Kidney glomerular epithelial cell (primary cell): ENCODE data around the gene TBC1D24.

ENCODE experiments used
- DNase-seq: peaks from one replicate; lab custom pipeline; 2025; lab: John Stamatoyannopoulos, UW

Gene TBC1D24

GRCh38 chr16:2499454-2499853 is 24.5 kb downstream of the TBC1D24 start:
- DNase-seq: no peak

DNA sequence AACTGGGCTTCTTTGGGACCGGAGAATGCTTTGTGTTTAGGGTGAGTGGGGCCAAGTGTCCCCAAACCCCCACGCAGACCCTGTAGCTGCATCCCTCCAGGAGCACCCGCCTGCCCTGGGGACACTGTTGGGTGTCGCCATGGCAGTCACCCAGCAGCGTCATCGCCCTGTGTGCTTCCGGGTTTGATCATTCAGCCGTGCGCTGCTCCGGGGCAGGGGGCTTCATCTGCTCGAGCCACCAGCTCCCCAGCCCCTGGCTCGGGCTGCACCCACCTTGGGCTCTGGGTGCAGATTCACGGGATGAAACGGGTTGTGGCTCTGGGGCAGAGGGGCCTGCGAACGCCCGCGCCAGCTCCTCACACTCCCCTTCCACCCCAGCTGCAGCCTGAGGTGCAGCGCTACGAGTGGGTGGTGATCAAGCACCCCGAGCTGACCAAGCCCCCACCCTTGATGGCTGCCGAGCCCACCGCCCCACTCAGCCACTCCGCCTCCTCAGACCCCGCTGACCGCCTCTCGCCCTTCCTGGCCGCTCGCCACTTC is 25.0 kb downstream of the TBC1D24 start:
- DNase-seq: no peak

- DNase-seq: no peak
Measured at GRCh38 chr16:2500430-2500917, 25.5 kb downstream of the TBC1D24 start.

DNA sequence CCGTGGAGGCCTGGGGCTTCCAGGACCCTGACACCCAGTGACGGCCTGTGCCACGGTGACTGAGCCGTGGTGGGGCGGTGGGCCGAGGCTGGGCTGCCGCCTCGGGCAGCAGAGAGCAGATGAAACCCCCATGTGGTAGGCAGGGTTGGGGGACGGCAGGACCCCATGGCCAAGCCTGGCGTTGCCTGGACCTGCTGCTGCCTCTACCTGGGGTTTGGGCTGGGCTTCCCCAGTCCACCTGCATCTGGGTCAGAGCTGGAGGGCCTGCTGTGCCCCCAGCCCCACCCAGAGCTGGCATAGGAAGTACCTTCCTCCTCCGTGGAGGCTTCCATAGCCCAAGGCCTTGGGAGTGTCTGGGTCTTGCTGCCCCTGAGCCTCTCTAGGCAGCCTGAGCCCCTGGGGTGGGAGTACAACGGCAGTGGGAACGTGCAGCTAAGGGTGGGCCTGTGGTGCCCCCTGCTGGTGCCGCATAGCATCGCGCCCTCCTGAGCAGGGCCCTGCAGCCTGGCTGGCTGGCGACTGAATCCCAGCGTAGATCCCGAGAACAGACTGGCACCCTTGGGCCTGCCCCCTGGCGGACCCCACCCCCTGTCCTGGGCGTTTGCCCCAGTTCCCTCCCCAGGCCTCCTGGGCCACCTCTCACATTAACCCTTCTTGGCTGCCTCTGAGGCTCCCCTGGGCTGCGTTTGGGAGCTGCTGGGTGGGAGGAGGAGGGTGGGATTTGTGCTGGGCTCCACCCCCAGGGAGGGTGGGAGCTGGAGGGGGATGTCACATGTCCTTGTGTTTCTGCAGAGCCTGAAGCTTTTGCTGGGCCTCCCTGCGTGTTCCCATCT is 26.2 kb downstream of the TBC1D24 start:
- peak; percentile 57 for DNase-seq

DNA sequence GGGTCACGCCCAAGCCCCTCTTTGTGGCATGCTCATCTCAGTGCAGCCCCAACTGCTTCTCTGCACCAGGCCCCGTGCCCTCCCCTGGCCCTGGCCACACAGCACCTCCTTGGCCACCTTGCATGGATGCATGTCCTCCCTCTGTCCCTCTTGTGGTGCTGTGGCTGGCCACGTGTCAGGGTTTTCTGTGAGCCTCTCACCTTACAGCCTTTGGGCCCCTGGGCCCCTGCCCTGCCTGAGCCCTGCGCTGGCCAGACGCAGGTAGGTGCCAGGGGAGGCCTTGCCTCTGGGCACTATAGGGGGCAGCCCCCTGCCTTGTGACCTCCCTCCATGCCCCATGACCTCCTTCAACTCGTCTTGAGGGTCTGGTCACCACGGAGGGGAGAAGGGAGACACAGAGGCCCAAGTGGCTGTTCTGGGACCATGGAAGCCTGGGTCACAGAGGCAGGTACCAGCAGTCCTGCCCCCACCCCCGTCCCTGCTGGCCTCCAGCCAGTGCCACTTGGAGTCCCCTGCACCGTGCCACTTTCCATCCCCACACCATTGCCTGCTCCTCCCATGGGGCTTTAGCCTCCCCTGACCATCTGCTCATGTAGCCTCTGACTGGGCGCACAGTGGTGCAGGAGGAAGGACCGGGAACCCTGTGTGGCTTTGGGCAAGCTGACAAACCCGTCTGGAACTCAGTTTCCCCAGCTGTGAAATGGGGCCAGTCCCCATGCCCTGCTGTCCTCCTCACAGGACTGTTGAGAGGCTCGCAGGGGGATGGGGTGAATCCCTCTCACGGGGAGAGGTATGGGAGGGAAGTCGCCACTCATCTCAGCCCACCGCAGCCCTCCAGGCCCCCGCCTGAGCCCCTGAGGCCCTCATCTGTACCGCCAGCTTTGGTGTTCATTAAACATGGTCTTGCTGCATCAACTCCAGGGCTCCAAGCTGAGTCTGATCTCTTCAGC is 27.3 kb downstream of the TBC1D24 start:
- DNase-seq: no peak

DNA sequence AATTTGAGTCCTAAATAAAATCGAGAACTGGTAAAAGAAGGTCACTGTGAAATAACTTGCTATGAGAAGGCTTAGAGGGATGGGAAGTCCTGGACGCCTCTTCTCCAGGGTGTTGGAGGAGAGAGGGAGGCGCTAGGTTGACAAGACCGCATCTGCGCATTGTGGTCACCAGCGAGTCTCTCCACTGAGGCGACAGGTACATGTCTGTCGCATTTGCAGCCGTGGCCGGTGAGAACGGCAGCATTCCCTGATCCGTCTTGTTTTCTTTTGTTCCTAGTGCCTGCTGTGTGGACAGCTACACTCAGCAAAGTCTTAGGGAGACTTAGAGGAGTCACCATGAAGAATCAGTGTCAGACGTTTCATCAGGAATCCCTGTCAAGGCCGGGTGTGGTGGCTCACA is 30.8 kb downstream of the TBC1D24 start:
- DNase-seq: no peak

- no peak for DNase-seq
Measured at GRCh38 chr16:2507052-2507659, 32.2 kb downstream of the TBC1D24 start.

DNA sequence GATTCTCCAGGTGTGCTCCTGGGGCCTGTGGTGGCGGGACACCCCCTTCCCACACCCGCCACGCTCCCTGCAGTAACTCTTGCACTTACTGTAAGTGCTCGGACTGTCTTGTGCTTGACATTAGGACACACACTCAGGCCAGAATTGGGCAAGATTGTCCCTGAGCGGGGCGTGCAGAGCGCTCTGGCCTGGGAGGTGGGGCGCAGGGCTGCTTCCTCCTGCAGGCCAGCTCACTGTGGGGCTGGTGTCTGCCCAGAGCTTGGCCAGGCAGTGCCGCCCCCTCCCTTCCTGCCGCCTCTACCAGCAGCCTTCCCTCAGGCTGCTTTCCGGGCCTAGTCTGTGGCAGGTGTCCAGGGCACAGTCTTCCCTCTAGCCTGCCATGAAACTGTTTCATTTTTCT is 32.7 kb downstream of the TBC1D24 start:
- no peak for DNase-seq

DNA sequence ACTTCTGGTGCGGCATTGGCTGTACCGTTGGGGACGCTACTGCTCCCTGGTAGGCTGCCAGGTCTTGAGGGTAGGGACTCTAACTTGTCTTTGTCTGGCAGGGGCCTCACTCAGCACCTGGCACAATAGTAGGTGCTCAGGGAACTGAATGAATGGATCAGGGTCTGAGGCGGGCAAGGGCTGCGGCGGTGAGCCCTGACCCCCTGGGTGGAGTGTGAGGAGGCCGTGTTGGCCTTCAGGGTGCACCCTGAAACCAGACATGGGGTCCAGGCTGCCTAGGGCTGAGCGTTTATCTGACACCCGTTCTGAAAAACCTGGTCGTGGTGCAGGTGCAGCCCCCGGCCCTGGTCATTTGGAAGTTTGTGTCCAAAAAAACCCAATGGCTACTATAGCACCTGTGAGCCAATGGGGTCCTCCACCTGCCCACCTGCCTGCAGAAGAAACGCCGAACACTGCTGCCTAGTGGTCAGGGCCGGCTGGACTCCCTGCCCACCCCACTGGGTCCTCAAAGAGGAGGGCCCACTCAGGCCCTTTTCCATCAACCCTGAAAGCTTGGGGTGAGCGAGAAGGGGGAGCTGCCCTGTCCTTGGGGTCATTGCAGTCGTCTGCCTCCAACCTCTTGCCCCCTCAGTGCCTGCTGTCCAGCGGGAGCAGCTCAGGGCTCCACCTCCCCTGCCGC is 33.9 kb downstream of the TBC1D24 start:
- DNase-seq: no peak

DNA sequence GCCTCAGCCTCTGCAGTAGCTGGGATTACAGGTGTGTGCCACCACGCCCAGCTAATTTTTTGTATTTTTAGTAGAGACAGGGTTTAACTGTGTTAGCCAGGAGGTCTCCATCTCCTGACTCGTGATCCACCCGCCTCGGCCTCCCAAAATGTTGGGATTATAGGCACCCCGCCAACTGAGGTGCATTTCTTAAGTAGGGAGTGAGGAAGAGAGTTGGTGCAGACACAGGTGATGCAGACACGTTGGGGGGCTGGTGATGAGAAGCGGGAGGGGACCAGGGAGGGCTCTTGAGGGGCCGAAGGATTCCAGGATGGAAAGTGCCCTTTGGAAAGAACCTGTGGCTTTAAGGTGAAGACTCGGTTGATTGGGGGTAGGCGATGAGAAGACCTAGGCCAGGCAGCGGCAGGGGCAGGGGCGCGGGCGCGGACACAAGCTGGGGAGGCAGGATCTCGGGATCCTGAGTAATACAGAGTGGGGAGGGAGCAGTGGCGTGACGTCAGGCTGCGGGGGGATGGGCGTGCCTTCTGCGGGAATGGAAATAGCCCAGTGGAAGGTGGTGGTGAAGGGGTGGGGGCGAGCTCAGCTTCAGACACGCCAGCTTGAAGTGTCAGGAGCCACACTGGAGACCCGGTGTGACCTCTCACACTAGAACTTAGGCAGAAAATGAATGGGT is 36.3 kb downstream of the TBC1D24 start:
- DNase-seq: peak; percentile 8

- no peak for DNase-seq
Measured at GRCh38 chr16:2511996-2512734, 37.2 kb downstream of the TBC1D24 start.

- DNase-seq: no peak
Measured at GRCh38 chr16:2512735-2513404, 37.9 kb downstream of the TBC1D24 start.

- peak; percentile 86 for DNase-seq
Measured at GRCh38 chr16:2513405-2514332, 38.7 kb downstream of the TBC1D24 start, which contains the start of gene ATP6V0C. Gene ATP6V0C, plus strand, starts transcription at chr16:2513952. Its CDS starts 152 bp downstream, at chr16:2514104.

GRCh38 chr16:2514333-2515179 is 39.6 kb downstream of the TBC1D24 start:
- no peak for DNase-seq

DNA sequence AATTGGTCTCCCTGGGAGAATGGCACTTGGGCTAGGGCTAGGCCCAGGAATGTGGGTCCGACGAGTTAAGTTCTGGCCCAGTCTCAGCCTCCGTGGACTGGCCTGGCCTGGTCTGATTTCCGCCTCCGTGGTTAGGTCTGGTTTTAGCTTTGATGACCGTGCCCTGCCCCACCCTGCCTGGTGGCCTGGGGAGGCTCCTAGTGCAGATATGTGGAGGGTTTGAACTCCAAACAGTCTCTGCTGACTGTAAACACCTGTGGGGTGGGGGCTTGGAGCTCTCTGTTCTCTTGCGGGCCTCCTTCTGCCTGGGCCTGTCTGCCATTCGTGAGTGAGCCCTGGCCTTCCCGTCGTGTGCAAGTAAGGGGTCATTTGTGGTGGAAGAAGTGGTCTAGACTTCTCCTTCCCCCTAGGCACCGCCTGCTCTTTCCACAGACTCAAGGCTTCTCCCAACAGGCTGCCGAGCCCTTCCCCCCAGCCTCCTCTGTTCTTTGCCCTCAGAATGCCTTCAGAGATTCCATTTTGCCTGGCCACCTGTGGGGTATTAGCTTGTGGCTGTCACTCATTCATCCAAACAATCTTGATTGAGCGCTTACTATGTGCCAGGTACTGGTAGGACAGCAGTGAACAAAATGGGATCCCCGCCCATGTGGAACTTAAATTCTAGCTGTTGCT is 40.4 kb downstream of the TBC1D24 start:
- no peak for DNase-seq

GRCh38 chr16:2516391-2517240 is 41.7 kb downstream of the TBC1D24 start:
- no peak for DNase-seq
